AG09319 (cell line): ENCODE measurements around the gene SPTBN1.
A peak's percentile ranks its signal among the peaks of the same experiment; 100 is the strongest.
"Not testable (repeated sequence)": the region's sequence is repeated elsewhere in the genome, so short reads cannot be mapped to it uniquely, and the experiment has no call there.

ENCODE experiments used
- DNase-seq: peaks from one replicate; pipeline ENCODE4 v3.0.0-alpha.2; 2010; ENCODE audit warnings: low read depth; ENCODE audit errors: extremely low read depth
- CTCF ChIP-seq: IDR thresholded peaks from 2 replicates; pipeline ENCODE4 v1.5.1; 2011; ENCODE audit warnings: low read depth, mild to moderate bottlenecking, inconsistent platforms, low read length, moderate library complexity

SPTBN1 gene

GRCh38 chr2:54479424-54479823 lies 23.3 kb downstream of the SPTBN1 start:
- TF ChIP-seq CTCF = no peak
- no peak for DNase-seq

GRCh38 chr2:54480025-54480424 lies 23.9 kb downstream of the SPTBN1 start:
- DNase-seq = no peak

GRCh38 chr2:54481686-54482085 lies 25.6 kb downstream of the SPTBN1 start:
- no peak for DNase-seq
- no peak for TF ChIP-seq CTCF

More at GRCh38 chr2:54480025-54480424, 23.9 kb downstream of the SPTBN1 start:
- no peak for TF ChIP-seq CTCF

GRCh38 chr2:54482715-54483114 lies 26.6 kb downstream of the SPTBN1 start:
- DNase-seq = peak; percentile 38
- no peak for TF ChIP-seq CTCF

GRCh38 chr2:54483426-54483825 lies 27.3 kb downstream of the SPTBN1 start:
- no peak for DNase-seq
- TF ChIP-seq CTCF = no peak

- not testable (repeated sequence) for DNase-seq
These were observed 29.6 kb downstream of the SPTBN1 start for GRCh38 chr2:54485756-54486155.

- no peak for TF ChIP-seq CTCF
These were observed 30.6 kb downstream of the SPTBN1 start for GRCh38 chr2:54486766-54487165.

GRCh38 chr2:54490863-54491262 lies 34.7 kb downstream of the SPTBN1 start:
- DNase-seq = no peak
- TF ChIP-seq CTCF = no peak

More at GRCh38 chr2:54486766-54487165, 30.6 kb downstream of the SPTBN1 start:
- no peak for DNase-seq
